MCF 10A (cell line): ENCODE data around the gene SLC23A1. TPM values are rescaled to one million over a fixed set of nuclear protein-coding genes. Genes with fewer than 3 reads are reported as not detected.
"Not testable (repeated sequence)": the region's sequence is repeated elsewhere in the genome, so short reads cannot be mapped to it uniquely, and the experiment has no call there.

Experiments used
- BruUV-seq: library from RNA; stranded (reverse); fragments of 400-500 nt; replicated peaks from 2 replicates; lab custom pipeline; 2021; lab: Mats Ljungman, UMichigan
- CTCF ChIA-PET: fragments of 300-600 bp; sonication (Branson Sonifier 250); formaldehyde crosslinking; extraction: SDS; loops from one replicate; lab custom pipeline; 2021; ENCODE audit warnings: antibody characterized with exemption, inconsistent platforms; lab: Yijun Ruan, JAX
- POLR2A ChIA-PET: fragments of 300-600, 350-650 bp; sonication (Branson Sonifier 250); formaldehyde crosslinking; extraction: SDS; loops from one replicate; lab custom pipeline; 2020; ENCODE audit warnings: antibody characterized with exemption, inconsistent platforms; lab: Yijun Ruan, JAX
- DNase-seq: peaks from one replicate; pipeline ENCODE4 v3.0.0-alpha.2; 2018; ENCODE audit not compliant: unreplicated experiment
- H3K27ac Mint-ChIP-seq: one replicate; pipeline ENCODE4 v1.8.0; 2022; ENCODE audit warnings: mild to moderate bottlenecking, low read depth, mixed read lengths; ENCODE audit not compliant: unreplicated experiment
- H3K27me3 Mint-ChIP-seq: one replicate; pipeline ENCODE4 v1.8.0; 2022; ENCODE audit warnings: mixed read lengths; ENCODE audit not compliant: insufficient read depth, unreplicated experiment
- H3K36me3 Mint-ChIP-seq: one replicate; pipeline ENCODE4 v1.8.0; 2022; ENCODE audit warnings: mild to moderate bottlenecking, moderate library complexity, mixed read lengths; ENCODE audit not compliant: insufficient read depth, unreplicated experiment
- H3K4me1 Mint-ChIP-seq: one replicate; pipeline ENCODE4 v1.8.0; 2022; ENCODE audit warnings: mixed read lengths; ENCODE audit not compliant: insufficient read depth, unreplicated experiment
- H3K4me3 Mint-ChIP-seq: one replicate; pipeline ENCODE4 v1.8.0; 2022; ENCODE audit warnings: mild to moderate bottlenecking, moderate library complexity, mixed read lengths; ENCODE audit not compliant: unreplicated experiment
- H3K9me3 Mint-ChIP-seq: one replicate; pipeline ENCODE4 v1.8.0; 2022; ENCODE audit warnings: mixed read lengths; ENCODE audit not compliant: unreplicated experiment
- intact Hi-C: fragments of 100-400 bp; cut with micrococcal nuclease; formaldehyde crosslinking; loops from 2 replicates; pipeline ENCODE4 v1.14.1; 2022
- total RNA-seq: library from RNA; stranded (reverse); gene quantifications from 2 replicates; pipeline ENCODE4 v1.2.3, GENCODE V29; 2022
- TF ChIP-seq, protein P1 (sequence below): fragments of 200-600 bp; IDR thresholded peaks from one replicate; pipeline ENCODE4 v1.8.0; 2022; ENCODE audit warnings: antibody characterized with exemption, mild to moderate bottlenecking; ENCODE audit not compliant: unreplicated experiment

SLC23A1 gene
- total RNA-seq, 1 experiment from 2014 or later = not detected

DNA sequence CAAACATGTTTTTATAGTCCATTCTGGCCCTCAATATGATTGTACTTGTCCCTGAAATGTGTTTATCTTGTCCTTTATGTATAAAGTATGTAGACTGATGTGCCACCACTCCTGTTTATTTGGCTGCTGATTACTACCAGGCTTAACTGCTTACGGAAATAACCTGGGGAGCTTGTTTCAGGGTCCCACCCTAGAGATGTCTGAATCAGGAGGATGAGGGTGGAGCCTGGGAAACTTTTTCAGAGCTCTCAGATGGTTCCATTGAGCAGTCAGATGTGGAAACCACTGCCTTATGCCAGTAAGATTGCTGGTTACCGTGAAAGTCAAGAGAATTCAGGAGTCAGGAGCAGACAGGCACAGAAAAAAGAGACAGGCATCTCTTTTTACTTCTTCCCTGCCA lies 19.2 kb downstream of the SLC23A1 start:
- no peak overlapping the region for H3K4me3 Mint-ChIP-seq
- H3K27me3 Mint-ChIP-seq = no peaks in the 10 kb centered on the region
- POLR2A ChIA-PET = interaction anchor here (0.7 to 1.3 kb wide), 2 partner anchors 10 to 18 kb away, joined by 3 to 5 read pairs; no protein-coding TSS in a partner anchor
- TF ChIP-seq, protein P1, sequence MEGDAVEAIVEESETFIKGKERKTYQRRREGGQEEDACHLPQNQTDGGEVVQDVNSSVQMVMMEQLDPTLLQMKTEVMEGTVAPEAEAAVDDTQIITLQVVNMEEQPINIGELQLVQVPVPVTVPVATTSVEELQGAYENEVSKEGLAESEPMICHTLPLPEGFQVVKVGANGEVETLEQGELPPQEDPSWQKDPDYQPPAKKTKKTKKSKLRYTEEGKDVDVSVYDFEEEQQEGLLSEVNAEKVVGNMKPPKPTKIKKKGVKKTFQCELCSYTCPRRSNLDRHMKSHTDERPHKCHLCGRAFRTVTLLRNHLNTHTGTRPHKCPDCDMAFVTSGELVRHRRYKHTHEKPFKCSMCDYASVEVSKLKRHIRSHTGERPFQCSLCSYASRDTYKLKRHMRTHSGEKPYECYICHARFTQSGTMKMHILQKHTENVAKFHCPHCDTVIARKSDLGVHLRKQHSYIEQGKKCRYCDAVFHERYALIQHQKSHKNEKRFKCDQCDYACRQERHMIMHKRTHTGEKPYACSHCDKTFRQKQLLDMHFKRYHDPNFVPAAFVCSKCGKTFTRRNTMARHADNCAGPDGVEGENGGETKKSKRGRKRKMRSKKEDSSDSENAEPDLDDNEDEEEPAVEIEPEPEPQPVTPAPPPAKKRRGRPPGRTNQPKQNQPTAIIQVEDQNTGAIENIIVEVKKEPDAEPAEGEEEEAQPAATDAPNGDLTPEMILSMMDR = no peak
- intact Hi-C loops = no loop called here
- H3K9me3 Mint-ChIP-seq = no peaks in the 10 kb centered on the region
- BruUV-seq = no TSS peak
- no peak overlapping the region for H3K27ac Mint-ChIP-seq
- peaks cover 86% of the 10 kb centered on the region for H3K36me3 Mint-ChIP-seq
- CTCF ChIA-PET = no interaction called here
- H3K4me1 Mint-ChIP-seq = peaks cover 7% of the 10 kb centered on the region
- no peak for DNase-seq

DNA sequence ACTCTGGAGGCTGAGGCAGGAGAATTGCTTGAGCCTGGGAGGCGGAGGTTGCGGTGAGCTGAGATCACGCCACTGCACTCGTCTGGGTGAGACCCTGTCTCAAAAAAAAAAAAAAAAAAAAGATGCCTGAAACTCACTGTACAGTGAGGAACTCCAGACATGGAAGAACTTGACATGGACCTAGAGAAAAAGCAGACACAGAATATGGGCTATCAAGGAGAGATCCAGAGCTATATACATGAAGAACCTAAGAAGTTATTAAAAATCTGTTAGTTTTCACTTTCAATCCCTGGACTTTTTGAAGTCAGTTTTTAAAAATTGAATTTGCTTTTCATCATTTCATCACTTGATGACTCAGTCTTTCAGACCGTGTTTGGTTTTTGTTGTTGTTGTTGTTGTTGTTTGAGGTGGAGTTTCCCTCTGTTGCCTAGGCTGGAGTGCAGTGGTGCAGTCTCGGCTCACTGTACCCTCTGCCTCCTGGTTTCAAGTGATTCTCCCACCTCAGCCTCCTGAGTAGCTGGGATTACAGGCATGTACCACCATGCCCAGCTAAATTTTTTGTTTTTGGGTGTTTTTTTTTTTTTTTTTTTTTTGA lies 21.2 kb downstream of the SLC23A1 start:
- Mint-ChIP-seq H3K9me3 (no peaks in the 10 kb centered on the region), H3K27ac (no peak overlapping the region), H3K4me3 (no peak overlapping the region), H3K4me1 (peaks cover 15% of the 10 kb centered on the region), H3K27me3 (no peaks in the 10 kb centered on the region), H3K36me3 (peaks cover 83% of the 10 kb centered on the region)
- TF ChIP-seq, protein P1 = no peak
- BruUV-seq = no TSS peak
- CTCF ChIA-PET = interaction anchor here (0.9 kb wide), 1 partner anchor 10 kb away, joined by 4 read pairs; no protein-coding TSS in a partner anchor
- POLR2A ChIA-PET = interaction anchor here (0.9 to 1.5 kb wide), 2 partner anchors 12 to 20 kb away, joined by 3 to 11 read pairs; partner anchors contain the start of gene PAIP2
- no peak for DNase-seq
- intact Hi-C loops = no loop called here

DNA sequence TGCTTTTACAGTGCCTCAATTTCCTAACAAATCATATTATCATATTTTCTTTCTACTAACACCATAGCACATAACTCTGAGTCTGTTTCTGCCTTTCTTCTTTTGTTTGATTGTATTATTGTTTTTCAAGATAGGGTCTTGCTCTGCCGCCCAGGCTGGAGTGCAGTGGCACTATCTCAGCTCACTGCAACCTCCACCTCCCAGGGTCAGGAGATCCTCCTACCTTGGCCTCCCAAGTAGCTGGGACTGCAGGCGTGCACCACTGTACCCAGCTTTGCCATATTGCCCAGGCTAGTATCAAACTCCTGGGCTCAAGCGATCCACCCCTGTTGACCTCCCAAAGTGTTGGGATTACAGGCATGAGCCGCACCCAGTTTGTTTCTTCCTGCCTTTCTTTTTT lies 22.7 kb downstream of the SLC23A1 start:
- ChIA-PET POLR2A (interaction anchor here (0.6 to 1.5 kb wide), 3 partner anchors 18 to 206 kb away, joined by 3 to 11 read pairs (median 3); partner anchors contain the start of genes DNAJC18 and PAIP2), CTCF (no interaction called here)
- no TSS peak for BruUV-seq
- H3K4me1 Mint-ChIP-seq = peaks cover 15% of the 10 kb centered on the region
- DNase-seq = no peak
- peaks cover 76% of the 10 kb centered on the region for H3K36me3 Mint-ChIP-seq
- H3K27me3 Mint-ChIP-seq = no peaks in the 10 kb centered on the region
- TF ChIP-seq, protein P1 = no peak
- no peak overlapping the region for H3K4me3 Mint-ChIP-seq
- H3K27ac Mint-ChIP-seq = no peak overlapping the region
- H3K9me3 Mint-ChIP-seq = no peaks in the 10 kb centered on the region
- intact Hi-C loops = no loop called here

DNA sequence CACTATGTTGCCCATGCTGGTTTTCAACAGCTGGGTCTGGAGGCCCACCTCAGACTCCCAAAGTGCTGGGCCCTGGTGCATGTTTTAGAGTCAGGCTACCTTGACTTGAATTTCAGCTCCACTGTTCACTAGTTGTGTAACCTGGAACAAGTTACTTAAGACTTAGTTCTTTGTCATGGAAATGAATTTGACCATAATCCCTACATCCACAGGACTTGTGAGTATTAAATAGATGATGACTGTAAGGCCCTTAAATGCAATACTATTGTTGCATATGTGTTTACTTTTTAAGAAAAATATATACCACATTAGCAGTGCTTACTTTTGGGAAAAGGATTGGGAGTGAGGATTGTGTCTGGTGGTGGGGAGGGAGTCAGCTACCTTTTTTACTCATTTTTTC lies 25.0 kb downstream of the SLC23A1 start:
- intact Hi-C loops = no loop called here
- DNase-seq = no peak
- peaks cover 15% of the 10 kb centered on the region for H3K4me1 Mint-ChIP-seq
- no peaks in the 10 kb centered on the region for H3K27me3 Mint-ChIP-seq
- POLR2A ChIA-PET = interaction anchor here (0.9 to 2.6 kb wide), 3 partner anchors 14 to 16 kb away, joined by 3 to 16 read pairs (median 7); partner anchors contain the start of gene PAIP2
- H3K9me3 Mint-ChIP-seq = peaks cover 9% of the 10 kb centered on the region
- CTCF ChIA-PET = interaction anchor here (0.6 to 1.6 kb wide), 3 partner anchors 9 to 17 kb away, joined by 3 to 7 read pairs (median 3); partner anchors contain the start of gene PAIP2
- TF ChIP-seq, protein P1 = no peak
- peak overlapping the region; percentile 61 for H3K27ac Mint-ChIP-seq
- peaks cover 70% of the 10 kb centered on the region for H3K36me3 Mint-ChIP-seq
- BruUV-seq = no TSS peak
- no peak overlapping the region for H3K4me3 Mint-ChIP-seq

DNA sequence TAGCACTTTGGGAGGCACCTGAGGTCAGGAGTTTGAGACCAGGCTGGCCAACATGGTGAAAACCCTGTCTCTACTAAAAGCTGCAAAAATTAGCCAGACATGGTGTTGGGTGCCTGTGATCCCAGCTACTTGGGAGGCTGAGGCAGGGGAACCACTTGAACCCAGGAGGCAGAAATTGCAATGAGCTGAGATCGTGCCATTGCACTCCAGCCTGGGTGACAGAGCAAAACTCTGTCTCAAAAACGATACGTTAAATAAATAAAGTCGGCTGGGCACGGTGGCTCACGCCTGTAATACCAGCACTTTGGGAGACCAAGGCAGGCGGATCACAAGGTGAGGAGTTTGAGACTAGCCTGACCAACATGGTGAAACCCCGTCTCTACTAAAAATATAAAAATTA lies 27.2 kb downstream of the SLC23A1 start:
- H3K27ac Mint-ChIP-seq, DNase-seq, intact Hi-C loops, H3K4me3 Mint-ChIP-seq, CTCF ChIA-PET, H3K9me3 Mint-ChIP-seq, H3K27me3 Mint-ChIP-seq, BruUV-seq: not testable (repeated sequence)
- Mint-ChIP-seq H3K36me3 (peaks cover 76% of the 10 kb centered on the region), H3K4me1 (peaks cover 21% of the 10 kb centered on the region)
- POLR2A ChIA-PET = interaction anchor here (0.7 to 3.8 kb wide), 3 partner anchors 15 to 89 kb away, joined by 3 to 33 read pairs (median 3); partner anchors contain the start of gene PAIP2
